ENCODE results near the gene ANAPC16.
"Not testable (repeated sequence)": the region's sequence is repeated elsewhere in the genome, so short reads cannot be mapped to it uniquely, and the experiment has no call there.

Gene ANAPC16

DNA sequence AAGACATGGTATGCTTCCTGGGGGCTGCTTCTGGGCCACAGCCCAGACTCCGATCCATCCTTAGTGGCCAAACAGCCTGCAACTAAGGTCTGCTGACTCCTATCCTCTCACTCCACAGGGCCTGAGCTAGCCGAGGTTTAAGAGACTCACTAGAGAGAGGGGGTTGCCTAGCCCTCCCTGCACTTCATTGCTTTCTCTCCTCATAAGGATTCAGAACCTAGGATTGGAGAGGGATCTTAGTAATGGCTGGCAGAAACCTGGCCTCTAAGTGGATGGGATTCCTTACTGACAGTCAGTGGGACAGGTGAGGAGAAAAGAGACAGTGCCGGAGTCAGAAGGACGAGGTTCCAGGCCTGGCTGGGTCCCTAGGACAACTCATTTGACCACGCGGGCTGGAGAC lies 49.7 kb downstream of the ANAPC16 start:
- DNase-seq (ENCODE audit: low read depth) = no peak

DNA sequence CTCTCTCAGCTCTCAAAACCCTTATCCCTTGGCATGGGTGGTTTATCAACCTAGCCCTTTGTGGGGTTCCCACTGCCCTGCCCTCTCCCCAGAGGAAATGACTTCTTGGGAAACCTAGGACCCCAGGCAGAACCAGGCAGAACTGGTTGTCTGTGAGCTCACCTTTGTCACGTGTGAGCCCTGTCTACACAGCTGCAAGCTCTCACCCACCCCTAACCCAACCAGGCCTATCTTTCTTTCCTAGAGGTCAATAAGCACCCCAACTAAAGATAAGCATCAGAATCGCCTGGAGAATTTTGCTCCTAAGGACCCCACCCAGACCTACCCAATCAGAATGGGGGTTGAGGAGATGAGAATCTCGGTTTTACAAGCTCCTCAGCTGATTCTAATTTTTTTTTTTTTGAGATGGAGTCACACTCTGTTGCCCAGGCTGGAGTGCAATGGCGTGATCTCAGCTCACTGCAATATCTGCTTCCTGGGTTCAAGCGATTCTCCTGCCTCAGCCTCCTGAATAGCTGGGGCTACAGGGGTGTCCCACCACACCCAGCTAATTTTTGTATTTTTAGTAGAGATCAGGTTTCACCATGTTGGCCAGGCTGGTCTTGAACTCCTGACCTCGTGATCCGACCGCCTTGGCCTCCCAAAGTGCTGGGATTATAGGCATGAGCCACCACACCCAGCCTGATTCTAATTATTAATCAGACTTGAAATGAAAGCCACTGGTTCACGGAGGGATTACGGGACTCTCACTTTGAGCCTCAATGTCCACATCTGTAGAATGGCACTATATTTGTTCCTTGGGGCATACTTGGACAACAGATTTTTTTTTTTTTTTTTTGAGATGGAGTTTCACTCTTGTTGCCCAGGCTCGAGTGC lies 50.4 kb downstream of the ANAPC16 start:
- no peak for DNase-seq (ENCODE audit: low read depth)

DNA sequence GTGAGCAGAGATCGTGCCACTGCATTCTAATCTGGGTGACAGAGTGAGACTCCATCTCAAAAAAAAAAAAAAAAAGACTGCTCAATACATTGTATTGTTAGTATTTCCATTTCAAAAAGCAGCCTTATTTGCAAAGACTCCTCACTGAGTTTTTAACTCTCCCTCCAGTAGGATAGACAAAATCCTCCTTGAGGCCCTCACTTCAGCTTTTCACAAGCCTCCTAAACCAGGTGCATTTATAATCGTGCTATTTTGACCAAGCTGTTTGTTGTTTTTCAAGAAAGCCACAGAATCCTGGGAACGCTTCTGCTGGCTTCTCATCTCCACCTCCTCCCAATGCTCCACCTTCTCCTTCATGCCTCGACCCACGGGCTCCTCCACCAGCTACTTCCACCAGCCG lies 51.6 kb downstream of the ANAPC16 start:
- no peak for DNase-seq (ENCODE audit: low read depth)

DNA sequence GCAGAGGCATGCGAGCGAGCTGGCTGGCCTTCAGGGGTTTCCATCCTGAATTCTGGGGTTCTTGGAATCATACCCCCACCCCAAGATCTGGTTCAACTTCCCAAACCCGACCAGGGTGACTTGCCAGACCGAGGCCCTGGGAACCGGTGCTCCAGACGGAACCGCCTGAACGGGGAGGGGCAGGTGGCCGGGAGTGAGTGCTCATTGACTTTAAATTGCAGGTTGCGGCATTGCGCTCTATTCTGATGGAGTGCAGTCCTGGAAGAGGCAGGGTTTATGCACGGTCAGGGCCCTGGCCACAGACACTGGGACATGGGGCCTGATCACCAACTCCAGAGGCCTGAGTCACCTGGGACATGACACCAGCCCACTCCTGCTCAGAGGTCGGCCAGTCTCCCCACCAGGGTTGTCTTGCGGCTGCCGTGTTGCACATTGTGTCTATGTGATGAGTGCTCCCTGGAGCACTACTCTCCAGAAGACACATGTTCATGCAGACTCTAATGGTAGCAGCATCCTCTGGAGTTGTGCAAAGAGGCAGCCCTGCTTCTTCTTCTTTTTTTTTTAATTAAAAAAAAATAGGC lies 52.1 kb downstream of the ANAPC16 start:
- no peak for DNase-seq (ENCODE audit: low read depth)

DNA sequence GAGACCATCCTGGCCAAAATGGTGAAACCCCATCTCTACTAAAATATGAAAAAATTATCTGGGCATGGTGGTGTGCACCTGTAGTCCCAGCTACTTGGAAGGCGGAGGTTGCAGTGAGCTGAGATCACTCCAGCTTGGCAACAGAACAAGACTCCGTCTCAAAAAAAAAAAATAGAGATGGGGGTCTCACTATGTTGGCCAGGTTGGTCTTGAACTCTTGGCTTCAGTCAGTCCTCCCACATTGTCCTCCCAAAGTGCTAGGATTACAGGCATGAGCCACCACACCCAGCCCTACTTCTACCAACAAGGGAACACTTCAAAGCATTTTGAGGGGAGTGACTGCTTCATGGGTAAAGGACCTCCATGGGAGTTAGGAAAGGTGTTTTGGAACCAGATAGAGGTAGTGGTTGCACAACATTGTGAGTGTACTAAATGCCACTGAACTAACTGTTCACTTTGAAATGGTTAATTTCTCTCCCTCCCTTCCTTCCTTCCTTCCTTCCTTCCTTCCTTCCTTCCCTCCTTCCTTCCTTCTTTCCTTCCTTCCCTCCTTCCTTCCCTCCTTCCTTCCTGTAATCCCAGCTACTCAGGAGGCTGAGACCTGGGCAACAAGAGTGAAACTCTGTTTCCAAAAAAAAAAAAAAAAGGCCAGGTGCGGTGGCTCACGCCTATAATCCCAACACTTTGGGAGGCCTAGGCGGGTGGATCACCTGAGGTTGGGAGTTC lies 52.8 kb downstream of the ANAPC16 start:
- DNase-seq (ENCODE audit: low read depth) = not testable (repeated sequence)

DNA sequence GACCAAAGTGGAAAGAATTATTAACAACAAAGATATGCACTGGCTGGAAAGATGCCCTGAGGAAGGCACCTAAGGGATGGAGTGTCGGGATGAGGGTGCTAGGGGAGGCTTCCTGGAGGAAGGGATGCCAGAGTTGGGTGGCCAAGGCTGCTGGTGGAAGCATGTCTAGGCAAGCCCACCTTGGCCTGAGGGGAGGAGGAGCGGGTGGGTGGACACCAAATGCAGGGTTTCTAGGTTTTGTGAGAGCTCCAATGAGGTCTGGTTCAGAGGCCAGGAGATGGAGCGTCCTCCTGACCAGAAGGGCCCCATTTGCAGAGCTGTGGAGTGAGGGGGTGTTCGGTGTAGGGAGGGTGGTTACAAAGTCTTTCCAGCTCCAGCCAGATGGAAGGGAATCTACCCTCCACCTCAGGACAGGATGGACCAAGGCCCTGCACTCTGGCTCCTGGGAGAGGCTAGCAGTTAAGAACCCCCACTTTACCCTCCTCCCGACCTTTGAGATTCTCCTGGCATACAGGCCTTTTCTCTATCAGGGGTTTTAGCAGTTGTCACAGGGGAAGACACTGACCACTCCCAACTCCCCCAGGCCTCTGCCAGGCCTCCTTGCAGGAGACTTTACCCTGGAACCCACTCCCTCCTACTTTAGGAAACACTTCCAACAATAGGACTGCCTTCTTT lies 54.9 kb downstream of the ANAPC16 start:
- no peak for DNase-seq (ENCODE audit: low read depth)

DNA sequence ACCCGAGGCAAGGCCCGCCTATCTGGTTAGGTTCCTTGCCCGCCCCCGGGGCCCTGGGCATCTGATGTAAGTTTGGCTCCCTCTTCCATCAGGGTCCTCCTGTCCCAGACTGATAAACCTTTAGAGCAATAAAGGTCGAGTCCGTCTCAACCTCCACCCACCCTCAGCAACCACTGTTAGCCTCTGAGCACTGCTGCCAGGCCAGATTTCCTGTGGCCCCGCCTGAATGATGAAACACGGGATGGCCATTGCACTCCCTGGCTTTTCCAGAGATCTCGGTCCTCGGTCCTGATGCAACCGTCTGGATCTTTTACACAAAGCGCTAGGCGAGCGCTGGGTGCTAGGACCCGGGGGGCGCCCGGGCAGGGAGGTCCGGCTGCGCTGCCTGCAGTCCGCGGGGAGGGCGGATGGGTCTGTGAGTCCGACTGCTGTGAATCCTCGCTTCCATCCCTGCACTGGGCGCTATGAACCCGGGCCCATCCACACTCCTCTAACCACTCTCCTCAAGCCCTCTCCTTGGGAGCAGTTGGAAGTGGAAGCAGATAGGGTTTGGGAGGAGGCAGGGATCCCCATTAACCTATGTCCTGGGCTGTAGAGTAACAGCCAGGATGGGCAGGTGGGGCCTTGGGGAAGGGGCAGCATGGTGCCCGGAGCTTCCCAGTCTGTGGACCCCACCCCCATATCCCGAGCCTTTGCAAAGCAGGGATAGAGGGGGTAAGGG lies 57.0 kb downstream of the ANAPC16 start:
- DNase-seq (ENCODE audit: low read depth) = peak; percentile 66

DNA sequence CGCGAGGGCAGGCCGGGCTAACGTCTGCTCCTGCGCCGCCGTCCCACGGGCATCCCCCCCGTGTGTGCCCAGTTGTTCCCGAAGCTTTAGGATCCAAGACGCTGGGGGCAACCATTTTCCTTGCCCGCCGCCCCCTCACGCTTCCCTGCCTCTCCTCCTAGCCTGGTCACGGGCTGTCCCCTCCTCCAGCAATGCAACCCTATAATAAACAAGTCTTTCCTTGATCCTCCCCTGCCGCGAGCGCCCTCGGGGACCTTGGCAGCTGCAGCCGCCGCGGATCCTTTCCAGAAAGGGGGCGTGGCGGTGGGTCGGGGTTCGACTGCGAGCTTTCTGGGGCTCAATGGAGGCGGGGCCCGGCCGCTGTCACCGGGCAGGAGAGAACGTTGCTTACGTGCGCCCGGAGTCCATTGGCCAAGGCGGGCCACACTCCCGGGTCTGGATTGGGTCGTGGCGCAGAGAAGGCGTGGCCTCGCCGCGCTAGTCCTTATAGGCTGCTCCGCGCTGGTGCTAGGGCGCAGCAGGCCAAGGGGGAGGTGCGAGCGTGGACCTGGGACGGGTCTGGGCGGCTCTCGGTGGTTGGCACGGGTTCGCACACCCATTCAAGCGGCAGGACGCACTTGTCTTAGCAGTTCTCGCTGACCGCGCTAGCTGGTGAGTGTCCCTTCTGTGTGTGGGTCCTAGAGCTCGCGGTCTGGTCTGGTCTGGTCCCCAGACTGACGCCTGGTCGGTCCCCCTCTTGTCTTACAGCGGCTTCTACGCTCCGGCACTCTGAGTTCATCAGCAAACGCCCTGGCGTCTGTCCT lies 57.8 kb downstream of the ANAPC16 start, which contains the start of gene DDIT4:
DDIT4 (plus strand) TSS at position 515 of the 803 bp plus-strand sequence. CDS start 293 bp downstream, outside the sequence.
- peak; percentile 84 for DNase-seq (ENCODE audit: low read depth)

DNA sequence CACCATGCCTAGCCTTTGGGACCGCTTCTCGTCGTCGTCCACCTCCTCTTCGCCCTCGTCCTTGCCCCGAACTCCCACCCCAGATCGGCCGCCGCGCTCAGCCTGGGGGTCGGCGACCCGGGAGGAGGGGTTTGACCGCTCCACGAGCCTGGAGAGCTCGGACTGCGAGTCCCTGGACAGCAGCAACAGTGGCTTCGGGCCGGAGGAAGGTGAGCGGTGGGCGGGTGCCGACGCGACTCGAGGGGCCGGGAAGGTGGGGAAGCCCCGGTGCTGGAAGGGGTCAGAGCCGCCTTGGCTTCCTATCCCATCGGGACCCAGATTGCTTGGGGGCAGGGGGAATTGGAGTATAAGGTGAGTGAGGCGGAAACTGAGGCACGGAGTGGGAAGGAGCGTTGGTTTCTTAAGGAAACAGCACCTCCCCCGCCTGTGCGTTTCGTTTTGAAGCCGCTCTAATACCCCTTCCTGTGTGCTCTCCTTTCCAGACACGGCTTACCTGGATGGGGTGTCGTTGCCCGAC lies 58.5 kb downstream of the ANAPC16 start:
- DNase-seq (ENCODE audit: low read depth) = no peak

DNA sequence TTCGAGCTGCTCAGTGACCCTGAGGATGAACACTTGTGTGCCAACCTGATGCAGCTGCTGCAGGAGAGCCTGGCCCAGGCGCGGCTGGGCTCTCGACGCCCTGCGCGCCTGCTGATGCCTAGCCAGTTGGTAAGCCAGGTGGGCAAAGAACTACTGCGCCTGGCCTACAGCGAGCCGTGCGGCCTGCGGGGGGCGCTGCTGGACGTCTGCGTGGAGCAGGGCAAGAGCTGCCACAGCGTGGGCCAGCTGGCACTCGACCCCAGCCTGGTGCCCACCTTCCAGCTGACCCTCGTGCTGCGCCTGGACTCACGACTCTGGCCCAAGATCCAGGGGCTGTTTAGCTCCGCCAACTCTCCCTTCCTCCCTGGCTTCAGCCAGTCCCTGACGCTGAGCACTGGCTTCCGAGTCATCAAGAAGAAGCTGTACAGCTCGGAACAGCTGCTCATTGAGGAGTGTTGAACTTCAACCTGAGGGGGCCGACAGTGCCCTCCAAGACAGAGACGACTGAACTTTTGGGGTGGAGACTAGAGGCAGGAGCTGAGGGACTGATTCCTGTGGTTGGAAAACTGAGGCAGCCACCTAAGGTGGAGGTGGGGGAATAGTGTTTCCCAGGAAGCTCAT lies 59.0 kb downstream of the ANAPC16 start:
- no peak for DNase-seq (ENCODE audit: low read depth)

DNA sequence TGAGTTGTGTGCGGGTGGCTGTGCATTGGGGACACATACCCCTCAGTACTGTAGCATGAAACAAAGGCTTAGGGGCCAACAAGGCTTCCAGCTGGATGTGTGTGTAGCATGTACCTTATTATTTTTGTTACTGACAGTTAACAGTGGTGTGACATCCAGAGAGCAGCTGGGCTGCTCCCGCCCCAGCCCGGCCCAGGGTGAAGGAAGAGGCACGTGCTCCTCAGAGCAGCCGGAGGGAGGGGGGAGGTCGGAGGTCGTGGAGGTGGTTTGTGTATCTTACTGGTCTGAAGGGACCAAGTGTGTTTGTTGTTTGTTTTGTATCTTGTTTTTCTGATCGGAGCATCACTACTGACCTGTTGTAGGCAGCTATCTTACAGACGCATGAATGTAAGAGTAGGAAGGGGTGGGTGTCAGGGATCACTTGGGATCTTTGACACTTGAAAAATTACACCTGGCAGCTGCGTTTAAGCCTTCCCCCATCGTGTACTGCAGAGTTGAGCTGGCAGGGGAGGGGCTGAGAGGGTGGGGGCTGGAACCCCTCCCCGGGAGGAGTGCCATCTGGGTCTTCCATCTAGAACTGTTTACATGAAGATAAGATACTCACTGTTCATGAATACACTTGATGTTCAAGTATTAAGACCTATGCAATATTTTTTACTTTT lies 59.7 kb downstream of the ANAPC16 start:
- no peak for DNase-seq (ENCODE audit: low read depth)

DNA sequence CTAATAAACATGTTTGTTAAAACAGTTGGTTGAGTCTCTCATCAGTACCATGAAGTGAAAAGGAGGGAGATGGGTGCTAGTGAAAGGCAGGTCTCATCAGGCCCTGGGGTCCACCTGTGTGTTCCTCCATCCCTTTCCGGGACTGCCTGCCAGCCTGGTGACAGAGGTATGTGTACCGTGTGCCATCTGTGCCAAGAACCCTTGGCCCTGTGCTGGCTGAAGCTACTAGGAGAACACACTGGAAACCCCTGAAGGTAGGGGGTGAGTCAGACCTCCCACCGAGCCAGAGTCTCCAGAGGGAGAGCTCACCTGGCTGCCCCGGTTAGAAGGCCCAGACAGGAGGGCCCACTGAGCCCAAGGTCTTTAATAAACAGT lies 60.2 kb downstream of the ANAPC16 start:
- no peak for DNase-seq (ENCODE audit: low read depth)

DNA sequence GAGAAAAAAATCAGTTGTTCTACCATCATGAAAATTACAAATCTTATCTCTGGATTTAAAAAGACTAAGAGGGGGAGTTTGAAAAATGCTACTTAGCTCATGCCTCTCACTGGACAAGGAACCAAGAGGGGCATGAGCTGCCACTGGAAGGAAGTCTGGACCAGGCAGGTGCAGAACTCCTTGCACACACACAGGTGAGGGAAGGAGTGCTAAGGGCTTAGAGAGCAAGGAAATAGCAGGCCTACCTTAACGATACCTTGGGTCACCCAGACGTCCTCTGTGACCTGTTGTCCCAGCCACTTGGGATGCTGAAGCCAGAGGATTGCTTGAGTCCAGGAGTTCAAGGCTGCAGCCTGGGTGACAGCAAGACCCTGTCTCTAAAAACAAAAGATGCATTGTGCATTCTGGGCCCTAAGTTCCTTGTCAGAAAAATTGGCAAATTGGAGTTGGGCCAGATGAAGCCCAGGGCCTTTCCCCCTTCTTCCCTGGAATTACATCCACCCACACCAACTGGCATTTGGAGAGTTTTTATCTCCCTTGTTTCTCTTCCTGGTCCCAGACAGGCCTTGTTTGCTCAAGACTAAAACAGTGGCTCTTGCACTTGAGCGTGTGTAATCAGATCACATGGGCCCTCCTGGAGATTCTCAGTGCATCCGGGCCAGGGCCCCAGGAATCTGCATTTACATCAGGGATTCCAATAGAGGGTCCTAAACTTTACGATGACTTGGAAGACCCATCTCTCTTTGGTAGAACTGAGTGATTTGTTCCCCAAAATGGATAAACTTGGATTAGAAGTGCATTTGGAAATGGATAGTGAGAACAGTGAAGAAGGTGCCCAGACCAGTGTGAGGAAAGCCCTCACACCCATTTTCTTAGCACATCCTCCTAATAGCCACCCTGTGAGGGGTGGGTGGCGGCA lies 60.9 kb downstream of the ANAPC16 start:
- DNase-seq (ENCODE audit: low read depth) = no peak

DNA sequence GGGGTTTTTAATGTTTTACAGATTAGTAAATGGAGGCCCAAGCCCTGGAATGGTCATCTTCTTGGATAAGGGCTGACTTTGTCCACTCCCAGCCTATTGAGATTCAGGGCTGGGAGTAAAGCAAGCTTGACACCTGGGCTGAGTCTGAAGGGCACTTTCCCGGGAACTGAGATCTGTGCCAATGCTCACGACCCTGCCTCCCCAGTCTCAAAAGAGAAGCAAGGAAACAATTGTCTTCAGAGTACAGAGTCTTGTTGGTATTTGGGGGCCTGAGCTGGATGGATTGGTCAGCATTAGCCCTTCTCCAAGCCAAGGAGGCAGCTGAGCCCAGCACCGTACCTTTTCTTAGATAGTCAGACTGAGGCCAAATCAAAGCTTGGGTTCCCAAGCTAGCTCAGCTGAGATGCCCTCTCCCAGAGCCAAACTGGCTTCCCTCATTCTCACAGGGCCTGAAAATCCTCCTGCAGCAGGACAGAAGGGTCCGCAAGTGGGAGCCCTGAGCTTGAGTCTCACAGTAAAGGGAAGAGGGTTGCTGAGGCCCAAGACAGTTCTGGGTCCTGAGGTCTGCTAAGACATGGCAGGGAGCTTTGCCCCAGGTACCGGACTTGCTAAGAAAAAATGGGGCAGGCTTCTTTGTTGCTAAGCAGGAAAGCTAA lies 61.7 kb downstream of the ANAPC16 start:
- DNase-seq (ENCODE audit: low read depth) = no peak

DNA sequence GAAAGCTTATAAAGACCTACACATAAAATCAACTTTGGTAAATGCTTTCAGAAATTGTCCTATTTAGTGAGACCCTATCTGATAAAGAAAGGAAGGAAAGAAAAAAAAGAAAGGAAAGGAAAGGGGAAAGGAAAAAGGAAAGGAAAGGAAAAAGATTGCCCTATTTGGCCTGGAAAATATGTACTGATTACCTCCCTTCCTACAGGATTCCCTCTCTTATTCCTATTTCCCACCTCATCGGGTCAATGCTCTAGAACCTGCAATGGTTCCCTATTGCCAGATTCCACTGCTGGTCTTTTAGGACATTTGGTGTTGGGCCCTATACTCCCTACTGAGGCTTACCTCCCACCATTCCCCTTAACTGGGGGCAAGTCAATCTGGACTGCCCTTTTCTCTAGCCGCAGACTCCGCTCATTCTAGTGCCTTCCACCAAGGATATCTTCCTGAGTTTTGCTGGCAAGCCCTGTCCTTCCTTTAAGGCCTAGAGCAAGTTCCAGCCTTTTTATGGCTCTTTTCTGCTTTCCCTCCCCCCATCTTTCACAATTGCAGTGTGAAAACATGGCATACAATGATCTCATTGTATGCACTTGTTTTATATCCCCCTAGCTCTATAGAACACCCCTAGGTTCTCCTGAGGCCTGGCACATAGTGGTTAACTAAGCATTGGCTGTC lies 62.3 kb downstream of the ANAPC16 start:
- no peak for DNase-seq (ENCODE audit: low read depth)

DNA sequence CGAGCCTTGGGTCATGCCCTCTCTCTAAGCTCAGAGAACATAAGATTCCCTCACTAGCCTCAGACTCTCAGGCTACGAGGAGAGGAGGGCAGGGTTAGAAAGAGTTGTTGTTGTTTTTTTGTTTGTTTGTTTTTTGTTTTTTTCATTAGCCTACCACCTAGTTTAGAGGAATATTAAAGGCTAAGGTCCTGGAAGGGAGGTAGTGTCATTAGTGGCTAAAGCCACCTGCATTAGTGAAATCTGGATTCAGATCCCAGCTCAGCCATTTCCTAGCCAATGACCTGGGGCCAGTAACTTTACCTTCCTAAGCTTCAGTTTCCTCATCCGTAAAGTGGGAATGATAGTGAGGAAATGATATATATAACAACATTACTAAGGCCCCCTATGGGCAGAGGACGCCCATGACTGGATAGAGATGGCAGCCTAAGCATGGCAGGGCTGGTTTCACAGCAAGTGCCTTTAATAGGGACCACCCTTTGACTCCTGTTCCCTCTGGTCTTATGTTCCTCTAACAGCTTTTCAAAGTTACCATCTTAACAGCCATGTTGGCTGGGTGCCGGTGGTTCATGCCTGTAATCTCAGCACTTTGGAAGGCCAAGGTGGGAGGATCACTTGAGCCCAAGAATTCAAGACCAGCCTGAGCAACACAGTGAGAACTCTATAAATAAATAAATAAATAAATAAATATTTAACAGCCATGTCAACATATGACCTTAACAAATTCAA lies 63.0 kb downstream of the ANAPC16 start:
- no peak for DNase-seq (ENCODE audit: low read depth)

DNA sequence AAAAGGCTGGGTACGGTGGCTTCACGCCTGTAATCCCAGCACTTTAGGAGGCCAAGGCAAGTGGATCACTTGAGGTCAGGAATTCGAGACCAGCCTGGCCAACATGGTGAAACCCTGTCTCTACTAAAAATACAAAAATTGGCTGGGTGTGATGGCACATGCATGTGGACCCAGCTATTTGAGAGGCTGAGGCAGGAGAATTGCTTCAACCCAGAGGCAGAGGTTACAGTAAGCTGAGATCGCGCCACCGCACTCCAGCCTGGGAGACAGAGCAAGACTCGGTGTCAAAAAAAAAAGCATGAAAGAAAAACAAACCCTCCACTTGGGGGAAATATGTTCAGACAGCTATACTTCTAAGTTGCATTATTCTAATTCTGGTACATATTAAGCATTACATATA lies 63.8 kb downstream of the ANAPC16 start:
- not testable (repeated sequence) for DNase-seq (ENCODE audit: low read depth)

All from HS-27A (cell line).